Activated CD8-positive, alpha-beta T cell treated with anti-CD3 and anti-CD28 coated beads for 36 hours (primary cell): ENCODE data around the gene NKTR. TPM values are rescaled to one million over a fixed set of nuclear protein-coding genes. Genes with fewer than 3 reads are reported as not detected.
"Not testable (repeated sequence)": the region's sequence is repeated elsewhere in the genome, so short reads cannot be mapped to it uniquely, and the experiment has no call there.

Source experiments
- ATAC-seq: fragments of 200-7000 bp; cut with Tn5 transposase; one replicate; pipeline ENCODE4 v1.10.0; 2021; ENCODE audit warnings: mild to moderate bottlenecking, moderate library complexity
- CTCF ChIA-PET: fragments of 350-600 bp; sonication (Branson Sonifier 250); formaldehyde crosslinking; loops from one replicate; lab custom pipeline; 2021; ENCODE audit warnings: antibody characterized with exemption; lab: Charles Lee
- POLR2A ChIA-PET: fragments of 350-600 bp; sonication (Branson Sonifier 250); formaldehyde crosslinking; loops from one replicate; lab custom pipeline; 2021; ENCODE audit warnings: antibody characterized with exemption; lab: Charles Lee
- DNase-seq: peaks from one replicate; pipeline ENCODE4 v3.0.0-alpha.2; 2020
- H3K27ac Mint-ChIP-seq: one replicate; pipeline ENCODE4 v1.8.0; 2021; ENCODE audit warnings: mild to moderate bottlenecking, mixed read lengths
- H3K27me3 Mint-ChIP-seq: one replicate; pipeline ENCODE4 v1.8.0; 2021; ENCODE audit warnings: mixed read lengths
- H3K36me3 Mint-ChIP-seq: one replicate; pipeline ENCODE4 v1.8.0; 2021; ENCODE audit warnings: low read depth, mixed read lengths
- H3K4me1 Mint-ChIP-seq: one replicate; pipeline ENCODE4 v1.8.0; 2021; ENCODE audit warnings: low read depth, mixed read lengths
- H3K4me3 Mint-ChIP-seq: one replicate; pipeline ENCODE4 v1.8.0; 2021; ENCODE audit warnings: mild to moderate bottlenecking, moderate library complexity, mixed read lengths
- H3K9me3 Mint-ChIP-seq: one replicate; pipeline ENCODE4 v1.8.0; 2021; ENCODE audit warnings: mixed read lengths
- CTCF ChIP-seq: fragments of 200-600 bp; IDR thresholded peaks from one replicate; pipeline ENCODE4 v1.8.0; 2022; ENCODE audit warnings: antibody characterized with exemption, mild to moderate bottlenecking
- intact Hi-C: fragments of 100-400 bp; cut with micrococcal nuclease; formaldehyde crosslinking; loops from one replicate; pipeline ENCODE4 v1.10.0; 2022
- total RNA-seq, 2 experiments: library from RNA; stranded (reverse); gene quantifications; one replicate each; pipeline ENCODE4 v1.2.3, GENCODE V29; 2021

The NKTR gene
- total RNA-seq, 2 experiments from 2014 or later, result 63.4 to 65.9 TPM

- no peak for TF ChIP-seq CTCF
- H3K4me1 Mint-ChIP-seq, result peaks cover 43% of the 10 kb centered on the region
- intact Hi-C loops, result no loop called here
- H3K27me3 Mint-ChIP-seq, result no peaks in the 10 kb centered on the region
- POLR2A ChIA-PET, result no interaction called here
- no peak overlapping the region for H3K4me3 Mint-ChIP-seq
- CTCF ChIA-PET, result interaction anchor here (2.1 kb wide), 1 partner anchor 30 kb away, joined by 9 read pairs; no protein-coding TSS in a partner anchor
- peaks cover 39% of the 10 kb centered on the region for H3K36me3 Mint-ChIP-seq
- H3K9me3 Mint-ChIP-seq, result peaks cover 18% of the 10 kb centered on the region
- no peak overlapping the region for H3K27ac Mint-ChIP-seq
- ATAC-seq, result no peak
- no peak for DNase-seq
Measured at GRCh38 chr3:42578054-42578453, 22.4 kb upstream of the NKTR start.

DNA sequence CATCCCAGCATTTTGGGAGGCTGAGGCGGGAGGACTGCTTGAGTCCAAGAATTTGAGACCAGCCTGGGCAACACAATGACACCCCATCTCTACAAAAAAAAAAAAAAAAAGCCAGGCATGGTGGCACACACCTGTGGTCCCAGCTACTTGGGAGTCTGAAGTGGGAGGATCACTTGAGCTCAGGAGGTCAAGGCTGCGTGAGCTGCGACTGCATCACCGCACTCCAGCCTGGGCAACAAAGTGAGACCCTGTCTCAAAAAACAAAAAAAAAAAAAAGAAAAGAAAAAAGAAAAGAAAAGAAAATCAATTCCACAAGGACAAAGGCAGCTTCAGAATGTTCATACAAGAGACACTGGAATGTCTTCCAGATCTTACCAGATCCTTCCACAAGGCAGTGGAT, 21.1 kb upstream of the NKTR start:
- peaks cover 13% of the 10 kb centered on the region for H3K9me3 Mint-ChIP-seq
- DNase-seq, H3K27ac Mint-ChIP-seq, H3K27me3 Mint-ChIP-seq, POLR2A ChIA-PET, ATAC-seq, intact Hi-C loops, H3K4me3 Mint-ChIP-seq: not testable (repeated sequence)
- CTCF ChIA-PET, result interaction anchor here (2.1 kb wide), 1 partner anchor 32 kb away, joined by 9 read pairs; no protein-coding TSS in a partner anchor
- H3K4me1 Mint-ChIP-seq, result peaks cover 49% of the 10 kb centered on the region
- peaks cover 32% of the 10 kb centered on the region for H3K36me3 Mint-ChIP-seq

DNA sequence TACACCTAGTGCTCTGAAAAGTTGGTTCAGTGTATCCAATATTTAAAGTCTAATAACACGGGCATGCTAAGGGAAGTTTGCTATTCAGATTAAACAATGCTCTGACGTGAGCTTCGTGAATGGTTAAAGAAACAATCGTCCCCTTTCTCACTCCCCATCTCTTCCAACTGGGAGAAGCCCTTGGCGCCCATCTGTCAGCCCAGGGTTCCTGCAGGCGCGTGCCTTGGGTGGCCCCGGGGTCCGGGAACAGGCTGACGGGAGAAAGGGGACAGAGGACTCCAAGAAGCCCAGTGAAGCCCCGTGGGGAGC, 19.1 kb upstream of the NKTR start:
- intact Hi-C loops, result loop anchor here (10.0 kb wide), 1 partner anchor 163 kb away; no protein-coding TSS in a partner anchor
- Mint-ChIP-seq H3K4me3 (peak overlapping the region; percentile 90), H3K9me3 (peaks cover 1% of the 10 kb centered on the region)

GRCh38 chr3:42581709-42582473, 18.6 kb upstream of the NKTR start, which contains the start of gene SEC22C:
Gene SEC22C, minus strand, starts transcription at chr3:42581967. Its CDS starts 12,921 bp downstream, at chr3:42569046.
- intact Hi-C loops, result loop anchor here (10.0 kb wide), 1 partner anchor 163 kb away; no protein-coding TSS in a partner anchor
- ChIA-PET CTCF (interaction anchor here (0.6 to 5.4 kb wide), 14 partner anchors 10 to 162 kb away, joined by 3 to 31 read pairs (median 5); partner anchors contain the start of gene VIPR1), POLR2A (interaction anchor here (0.6 to 3.9 kb wide), 7 partner anchors 11 to 164 kb away, joined by 3 to 46 read pairs (median 6); partner anchors contain the start of genes NKTR, SS18L2 and VIPR1)
- Mint-ChIP-seq H3K36me3 (peaks cover 14% of the 10 kb centered on the region), H3K27ac (peak within 1 kb of the TSS; percentile 96), H3K9me3 (peaks cover 1% of the 10 kb centered on the region), H3K4me3 (peak within 1 kb of the TSS; percentile 90), H3K27me3 (no peaks in the 10 kb centered on the region), H3K4me1 (peaks cover 48% of the 10 kb centered on the region)
- no peak for TF ChIP-seq CTCF
- peak; percentile 94 for ATAC-seq
- peak; percentile 97 for DNase-seq

More for the DNA sequence above, 19.1 kb upstream of the NKTR start:
- ChIA-PET CTCF (interaction anchor here (1.5 to 5.4 kb wide), 6 partner anchors 20 to 163 kb away, joined by 7 to 31 read pairs (median 9); partner anchors contain the start of genes NKTR and VIPR1), POLR2A (interaction anchor here (0.7 to 3.9 kb wide), 5 partner anchors 11 to 79 kb away, joined by 4 to 46 read pairs (median 11); partner anchors contain the start of genes NKTR, SS18L2 and VIPR1)
- ATAC-seq (no peak), DNase-seq (no peak)
- Mint-ChIP-seq H3K27me3 (no peaks in the 10 kb centered on the region), H3K36me3 (peaks cover 17% of the 10 kb centered on the region), H3K4me1 (peaks cover 48% of the 10 kb centered on the region), H3K27ac (peak overlapping the region; percentile 77)
- no peak for TF ChIP-seq CTCF

DNA sequence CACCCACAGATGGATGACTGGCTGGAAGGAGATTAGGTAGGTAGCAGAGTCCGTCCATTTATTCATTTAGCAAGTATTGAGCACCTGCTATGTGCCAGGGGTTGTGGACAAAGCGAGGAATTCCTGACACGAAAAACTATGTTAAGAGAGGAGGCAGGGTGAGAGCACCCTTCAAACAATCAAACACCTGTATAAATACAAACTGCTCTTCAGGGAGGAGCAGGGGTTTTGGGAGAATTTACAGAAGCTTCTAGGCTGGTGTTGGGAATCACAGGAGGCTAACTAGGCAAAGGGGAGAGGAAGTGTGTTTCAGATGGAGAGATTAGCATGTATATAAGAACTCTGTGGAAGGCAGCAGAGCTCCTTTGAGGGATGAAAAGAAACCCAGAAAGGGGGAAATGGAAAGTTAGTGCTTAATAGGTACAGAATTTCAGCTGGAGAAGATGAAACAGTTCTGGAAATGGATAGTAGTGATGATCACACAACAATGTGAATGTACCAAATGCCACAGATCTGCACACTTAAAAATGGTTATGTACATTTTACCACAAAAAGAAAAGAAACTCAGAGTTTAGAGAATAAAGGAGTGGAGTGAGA, 17.9 kb upstream of the NKTR start:
- intact Hi-C loops, result loop anchor here (10.0 kb wide), 1 partner anchor 162 kb away; no protein-coding TSS in a partner anchor
- Mint-ChIP-seq H3K4me1 (peaks cover 42% of the 10 kb centered on the region), H3K4me3 (peak overlapping the region; percentile 90), H3K27me3 (no peaks in the 10 kb centered on the region), H3K27ac (peak overlapping the region; percentile 96), H3K36me3 (peaks cover 10% of the 10 kb centered on the region), H3K9me3 (peaks cover 1% of the 10 kb centered on the region)
- POLR2A ChIA-PET, result interaction anchor here (1.4 to 3.9 kb wide), 5 partner anchors 10 to 163 kb away, joined by 4 to 46 read pairs (median 11); partner anchors contain the start of genes NKTR and SS18L2
- ATAC-seq (no peak), DNase-seq (no peak)
- TF ChIP-seq CTCF, result peak; percentile 32
- CTCF ChIA-PET, result interaction anchor here (1.1 to 5.4 kb wide), 13 partner anchors 9 to 162 kb away, joined by 3 to 31 read pairs (median 5); partner anchors contain the start of gene VIPR1
